GM18868 (cell line): ENCODE results near the gene C9orf78.
"Not testable (repeated sequence)": the region's sequence is repeated elsewhere in the genome, so short reads cannot be mapped to it uniquely, and the experiment has no call there.

Experiments
- ATAC-seq: cut with Tn5 transposase; IDR thresholded peaks from one replicate; pipeline ENCODE4 v1.9.1; 2021; ENCODE audit warnings: mild to moderate bottlenecking, moderate library complexity; ENCODE audit not compliant: unreplicated experiment

C9orf78 gene

GRCh38 chr9:129813661-129814060, 21.4 kb downstream of the C9orf78 start:
- ATAC-seq = no peak

- no peak for ATAC-seq
Measured at GRCh38 chr9:129812385-129812784, 22.7 kb downstream of the C9orf78 start.

GRCh38 chr9:129811967-129812363, 23.1 kb downstream of the C9orf78 start:
- ATAC-seq = no peak

GRCh38 chr9:129810788-129811187, 24.3 kb downstream of the C9orf78 start:
- ATAC-seq = no peak

GRCh38 chr9:129810116-129810515, 25.0 kb downstream of the C9orf78 start:
- ATAC-seq = no peak

- ATAC-seq = no peak
Measured at GRCh38 chr9:129809346-129809745, 25.7 kb downstream of the C9orf78 start.

- ATAC-seq = no peak
Measured at GRCh38 chr9:129806061-129806460, 29.0 kb downstream of the C9orf78 start.

GRCh38 chr9:129803676-129804060, 31.4 kb downstream of the C9orf78 start:
- ATAC-seq = no peak

- peak; percentile 92 for ATAC-seq
Measured at GRCh38 chr9:129802833-129803675, 32.0 kb downstream of the C9orf78 start, which contains the start of gene TOR1B. TOR1B (plus strand) TSS chr9:129803184; CDS start chr9:129803213, 29 bp downstream.

- ATAC-seq = no peak
Measured at GRCh38 chr9:129801504-129801903, 33.6 kb downstream of the C9orf78 start.

- no peak for ATAC-seq
Measured at GRCh38 chr9:129798973-129799372, 36.1 kb downstream of the C9orf78 start.

- ATAC-seq = not testable (repeated sequence)
Measured at GRCh38 chr9:129796029-129796428, 39.0 kb downstream of the C9orf78 start.

- no peak for ATAC-seq
Measured at GRCh38 chr9:129794549-129794948, 40.5 kb downstream of the C9orf78 start.

- no peak for ATAC-seq
Measured at GRCh38 chr9:129786481-129786880, 48.6 kb downstream of the C9orf78 start.

GRCh38 chr9:129785866-129786265, 49.2 kb downstream of the C9orf78 start:
- ATAC-seq = no peak

- ATAC-seq = not testable (repeated sequence)
Measured at GRCh38 chr9:129784970-129785369, 50.1 kb downstream of the C9orf78 start.

- ATAC-seq = no peak
Measured at GRCh38 chr9:129783516-129784361, 51.3 kb downstream of the C9orf78 start.

- ATAC-seq = no peak
Measured at GRCh38 chr9:129781981-129782380, 53.1 kb downstream of the C9orf78 start.

- ATAC-seq = no peak
Measured at GRCh38 chr9:129781131-129781530, 53.9 kb downstream of the C9orf78 start.

- no peak for ATAC-seq
Measured at GRCh38 chr9:129779560-129780190, 55.4 kb downstream of the C9orf78 start.

GRCh38 chr9:129778469-129778868, 56.6 kb downstream of the C9orf78 start:
- ATAC-seq = no peak
